ENCODE results near the gene CCNL2. TPM values are rescaled to one million over a fixed set of nuclear protein-coding genes. Genes with fewer than 3 reads are reported as not detected.

CCNL2 gene
- total and polyA plus RNA-seq, 2 of the 13 experiments (the other 11 are each of a cell fraction or from before 2014, with no cell fraction given) = 105 to 340 TPM

DNA sequence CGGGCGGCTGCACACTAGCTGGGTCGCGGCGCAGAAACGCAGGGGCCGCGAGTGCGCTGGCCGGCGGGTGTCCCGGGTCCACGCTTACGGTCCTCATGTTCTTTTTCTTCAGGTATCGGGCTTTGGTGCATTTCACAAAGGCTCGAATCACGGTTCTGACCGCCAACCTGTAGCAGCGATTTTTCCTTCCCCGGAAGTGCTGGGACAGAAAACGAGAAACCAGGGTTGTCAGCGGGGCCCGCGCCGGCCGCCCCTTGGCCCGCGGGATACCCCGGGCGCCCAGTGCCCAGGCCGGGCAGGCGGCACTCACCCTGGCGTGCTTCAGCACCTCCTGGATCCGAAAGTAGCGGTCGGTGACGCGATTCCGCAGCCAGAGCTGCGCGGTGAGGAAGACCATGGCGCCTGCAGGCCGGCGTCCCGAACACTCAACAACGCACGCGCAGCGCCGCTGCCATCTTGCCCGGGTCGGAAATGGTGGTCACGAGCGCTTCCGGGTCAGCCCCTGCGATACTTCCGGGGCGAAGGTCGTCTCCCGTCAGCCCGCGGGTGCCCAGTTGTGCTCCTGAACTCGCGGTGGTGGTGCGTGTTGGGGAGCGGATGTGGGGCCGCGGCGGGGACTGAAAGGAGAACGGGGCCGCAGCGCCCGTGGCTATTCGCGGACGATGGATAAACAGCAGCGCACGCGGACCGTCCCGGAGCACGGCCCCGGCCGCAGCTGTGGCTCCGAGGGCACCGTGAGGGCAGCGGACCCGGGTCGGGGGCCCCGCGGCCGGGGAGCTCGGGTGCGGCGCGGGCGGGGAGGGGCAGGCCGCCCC lies 7.9 kb upstream of the CCNL2 start, which contains the start of gene MRPL20 (continued):
- TF ChIP-seq ATF4 (CRISPR knock-in tag; IDR thresholded peaks at IDR 0.05) = peak in 1 of 2 experiments; percentile 57; a peak in 2 of 4 replicates
- TF ChIP-seq CENPT (CRISPR knock-in tag; IDR thresholded peaks at IDR 0.05; ENCODE audit: low read depth) = peak; percentile 36; the same call in 1 of the 2 replicates
- TF ChIP-seq, protein P1, sequence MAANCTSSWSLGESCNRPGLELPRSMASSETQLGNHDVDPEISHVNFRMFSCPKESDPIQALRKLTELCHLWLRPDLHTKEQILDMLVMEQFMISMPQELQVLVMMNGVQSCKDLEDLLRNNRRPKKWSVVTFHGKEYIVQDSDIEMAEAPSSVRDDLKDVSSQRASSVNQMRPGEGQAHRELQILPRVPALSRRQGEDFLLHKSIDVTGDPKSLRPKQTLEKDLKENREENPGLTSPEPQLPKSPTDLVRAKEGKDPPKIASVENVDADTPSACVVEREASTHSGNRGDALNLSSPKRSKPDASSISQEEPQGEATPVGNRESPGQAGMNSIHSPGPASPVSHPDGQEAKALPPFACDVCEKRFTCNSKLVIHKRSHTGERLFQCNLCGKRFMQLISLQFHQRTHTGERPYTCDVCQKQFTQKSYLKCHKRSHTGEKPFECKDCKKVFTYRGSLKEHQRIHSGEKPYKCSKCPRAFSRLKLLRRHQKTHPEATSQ (CRISPR knock-in tag; IDR thresholded peaks at IDR 0.05; ENCODE audit: borderline replicate concordance) = no peak
- TF ChIP-seq SRSF4 (IDR thresholded peaks at IDR 0.05; ENCODE audit: low read depth, low read length, poor library complexity, severe bottlenecking) = no peak
- TF ChIP-seq ZFP1 (CRISPR knock-in tag; IDR thresholded peaks at IDR 0.05) = no peak
- TF ChIP-seq SIN3A (IDR thresholded peaks at IDR 0.05; ENCODE audit: borderline replicate concordance, low read depth, low read length) = peak; percentile 81; the same call in 1 of the 2 replicates
- TF ChIP-seq ZSCAN20 (CRISPR knock-in tag; IDR thresholded peaks at IDR 0.05; ENCODE audit: borderline replicate concordance) = no peak
- no peak; the same call in 1 of the 2 replicates for TF ChIP-seq ZNF543 (CRISPR knock-in tag; IDR thresholded peaks at IDR 0.05)
- no peak for TF ChIP-seq HNRNPL (IDR thresholded peaks at IDR 0.05; ENCODE audit: low read depth, low read length)
- TF ChIP-seq RELA (CRISPR knock-in tag; IDR thresholded peaks at IDR 0.05) = no peak
- TF ChIP-seq KAT2B (IDR thresholded peaks at IDR 0.05; ENCODE audit: borderline replicate concordance, low read depth, low read length) = no peak
- TF ChIP-seq NCOR1 (IDR thresholded peaks at IDR 0.05; ENCODE audit: borderline replicate concordance, low read length) = peak; percentile 77
- TF ChIP-seq DMAP1 (CRISPR knock-in tag; IDR thresholded peaks at IDR 0.05) = peak; percentile 97
- no peak; the same call in 1 of the 2 replicates for TF ChIP-seq SATB2 (CRISPR knock-in tag; IDR thresholded peaks at IDR 0.05)
- TF ChIP-seq, protein P2, sequence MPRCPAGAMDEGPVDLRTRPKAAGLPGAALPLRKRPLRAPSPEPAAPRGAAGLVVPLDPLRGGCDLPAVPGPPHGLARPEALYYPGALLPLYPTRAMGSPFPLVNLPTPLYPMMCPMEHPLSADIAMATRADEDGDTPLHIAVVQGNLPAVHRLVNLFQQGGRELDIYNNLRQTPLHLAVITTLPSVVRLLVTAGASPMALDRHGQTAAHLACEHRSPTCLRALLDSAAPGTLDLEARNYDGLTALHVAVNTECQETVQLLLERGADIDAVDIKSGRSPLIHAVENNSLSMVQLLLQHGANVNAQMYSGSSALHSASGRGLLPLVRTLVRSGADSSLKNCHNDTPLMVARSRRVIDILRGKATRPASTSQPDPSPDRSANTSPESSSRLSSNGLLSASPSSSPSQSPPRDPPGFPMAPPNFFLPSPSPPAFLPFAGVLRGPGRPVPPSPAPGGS (CRISPR knock-in tag; IDR thresholded peaks at IDR 0.05) = peak; percentile 75; the same call in 1 of the 2 replicates
- TF ChIP-seq BCL6 (CRISPR knock-in tag; IDR thresholded peaks at IDR 0.05) = peak; percentile 50; the same call in 1 of the 2 replicates
- TF ChIP-seq ZNF841 (CRISPR knock-in tag; IDR thresholded peaks at IDR 0.05; ENCODE audit: borderline replicate concordance) = peak; percentile 28; the same call in 1 of the 2 replicates
- peak; percentile 74 for TF ChIP-seq ZNF230 (CRISPR knock-in tag; IDR thresholded peaks at IDR 0.05)
- TF ChIP-seq ZNF550 (CRISPR knock-in tag; IDR thresholded peaks at IDR 0.05; ENCODE audit: borderline replicate concordance) = no peak
- no peak for TF ChIP-seq ZNF703 (CRISPR knock-in tag; IDR thresholded peaks at IDR 0.05; ENCODE audit: borderline replicate concordance)
- peak; percentile 88; the same call in 1 of the 2 replicates for TF ChIP-seq MIER3 (CRISPR knock-in tag; IDR thresholded peaks at IDR 0.05; ENCODE audit: borderline replicate concordance)
- no peak for TF ChIP-seq ETS1 (CRISPR knock-in tag; IDR thresholded peaks at IDR 0.05)
- no peak for TF ChIP-seq PITX1 (CRISPR knock-in tag; IDR thresholded peaks at IDR 0.05)
- peak; percentile 82; the same call in 1 of the 2 replicates for TF ChIP-seq ZNF616 (CRISPR knock-in tag; IDR thresholded peaks at IDR 0.05; ENCODE audit: low read depth)
- no peak; the same call in 1 of the 2 replicates for TF ChIP-seq TP53 (CRISPR knock-in tag; conservative IDR thresholded peaks at IDR 0.05)
- peak; percentile 77 for TF ChIP-seq CHD2 (IDR thresholded peaks at IDR 0.05; ENCODE audit: low read depth, low read length)
